Epithelial cell of esophagus (primary cell): ENCODE results near the gene PREP.

Source experiments
- DNase-seq: peaks from one replicate; pipeline ENCODE4 v3.0.0; 2010; ENCODE audit warnings: low read depth
- H3K4me3 ChIP-seq: 2 replicates; pipeline ENCODE4 v1.5.1; 2011; ENCODE audit warnings: mild to moderate bottlenecking, low read length, control low read depth
- CTCF ChIP-seq: IDR thresholded peaks from 2 replicates; pipeline ENCODE4 v1.5.1; 2011; ENCODE audit warnings: low read depth, mild to moderate bottlenecking, low read length, control low read depth, inconsistent platforms; ENCODE audit not compliant: insufficient read depth; ENCODE audit errors: missing control alignments

PREP gene

GRCh38 chr6:105302617-105303128 is 100.2 kb downstream of the PREP start:
- no peak for DNase-seq
- TF ChIP-seq CTCF: no peak
- H3K4me3 ChIP-seq: no peak overlapping the region

- no peak for DNase-seq
- H3K4me3 ChIP-seq: no peak overlapping the region
- TF ChIP-seq CTCF: no peak
Measured at GRCh38 chr6:105301756-105302616, 100.9 kb downstream of the PREP start.

- no peak overlapping the region for H3K4me3 ChIP-seq
- DNase-seq: no peak
- TF ChIP-seq CTCF: no peak
Measured at GRCh38 chr6:105301072-105301503, 101.8 kb downstream of the PREP start.

- TF ChIP-seq CTCF: no peak
- H3K4me3 ChIP-seq: no peak overlapping the region
- DNase-seq: no peak
Measured at GRCh38 chr6:105300090-105300489, 102.8 kb downstream of the PREP start.

GRCh38 chr6:105294129-105294528 is 108.8 kb downstream of the PREP start:
- no peak overlapping the region for H3K4me3 ChIP-seq
- TF ChIP-seq CTCF: no peak
- no peak for DNase-seq

- TF ChIP-seq CTCF: no peak
- no peak overlapping the region for H3K4me3 ChIP-seq
- DNase-seq: no peak
Measured at GRCh38 chr6:105292689-105293339, 110.1 kb downstream of the PREP start.
